Upper lobe of right lung (tissue), 1 donor: ENCODE results near the gene TSPEAR. TPM values are rescaled to one million over a fixed set of nuclear protein-coding genes. Genes with fewer than 3 reads are reported as not detected.
"Not testable (repeated sequence)": the region's sequence is repeated elsewhere in the genome, so short reads cannot be mapped to it uniquely, and the experiment has no call there.

Experiments
- ATAC-seq: fragments of 200-7000 bp; cut with Tn5 transposase; one replicate; pipeline ENCODE4 v1.9.1; 2020; ENCODE audit warnings: mild to moderate bottlenecking, moderate library complexity
- DNase-seq: peaks from one replicate; pipeline ENCODE4 v3.0.0-alpha.2; 2020
- H3K27ac ChIP-seq: fragments of 200-600 bp; one replicate; pipeline ENCODE4 v1.8.0; 2022
- H3K27me3 ChIP-seq: fragments of 200-600 bp; one replicate; pipeline ENCODE4 v1.8.0; 2022; ENCODE audit warnings: mild to moderate bottlenecking
- H3K36me3 ChIP-seq: fragments of 200-600 bp; one replicate; pipeline ENCODE4 v1.8.0; 2022
- H3K4me1 ChIP-seq: fragments of 200-600 bp; one replicate; pipeline ENCODE4 v1.8.0; 2022
- H3K4me3 ChIP-seq: fragments of 200-600 bp; one replicate; pipeline ENCODE4 v1.8.0; 2022; ENCODE audit warnings: mild to moderate bottlenecking
- H3K9me3 ChIP-seq: fragments of 200-600 bp; one replicate; pipeline ENCODE4 v1.8.0; 2022
- CTCF ChIP-seq: fragments of 200-600 bp; IDR thresholded peaks from one replicate; pipeline ENCODE4 v1.8.0; 2022; ENCODE audit warnings: antibody characterized with exemption
- intact Hi-C: fragments of 100-400 bp; cut with DNase I; formaldehyde crosslinking; loops from one replicate; pipeline ENCODE4 v1.11.0; 2022
- total RNA-seq: library from RNA; stranded (reverse); fragmentation: NEBNext Ultra II Directional; extraction: Animal tissue kit (Norgen Biotek cat#: 25700); gene quantifications from one replicate; pipeline ENCODE4 v1.2.1, GENCODE V29; 2021
- donor health status: DM: no; HTN: yes; CAD: no; lungs with severe emphysema.

Gene TSPEAR
- total RNA-seq, 1 donor from 2014 or later: 0.23 TPM

DNA sequence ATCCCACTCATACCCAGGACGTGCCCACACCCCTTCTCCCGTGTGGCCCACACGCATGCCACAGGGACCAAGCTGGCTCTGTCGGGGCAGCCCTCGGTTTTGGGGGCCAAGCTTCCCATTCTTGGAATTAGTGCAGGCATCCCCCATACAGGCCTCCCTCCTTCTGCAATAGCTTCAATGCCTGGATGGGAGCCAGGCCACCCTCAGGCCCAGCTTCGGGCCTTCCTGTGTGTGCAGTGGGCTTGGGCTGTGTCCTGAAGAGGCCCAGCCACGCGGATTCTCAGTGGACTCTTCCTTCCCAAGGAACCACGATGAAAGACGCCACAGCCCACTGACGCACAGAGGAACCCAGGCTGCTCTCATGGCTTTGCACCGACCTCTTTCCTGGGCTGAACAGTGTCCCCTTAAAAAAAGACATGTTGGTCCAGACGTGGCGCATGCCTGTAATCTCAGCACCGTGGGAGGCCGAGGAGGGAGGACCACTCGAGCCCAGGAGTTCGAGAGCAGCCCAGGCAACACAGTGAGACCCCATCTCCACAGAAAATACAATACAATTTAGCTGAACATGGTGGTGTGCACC is 61.8 kb downstream of the TSPEAR start:
- intact Hi-C loops: no loop called here
- H3K4me1 ChIP-seq: no peaks in the 10 kb centered on the region
- H3K27me3 ChIP-seq: no peaks in the 10 kb centered on the region
- H3K4me3 ChIP-seq: no peak overlapping the region
- H3K27ac ChIP-seq: no peak overlapping the region
- TF ChIP-seq CTCF: no peak
- ATAC-seq (no peak), DNase-seq (no peak)
- no peaks in the 10 kb centered on the region for H3K36me3 ChIP-seq
- peaks cover 6% of the 10 kb centered on the region for H3K9me3 ChIP-seq

- intact Hi-C loops: no loop called here
- no peak overlapping the region for H3K27ac ChIP-seq
- H3K4me3 ChIP-seq: no peak overlapping the region
- H3K4me1 ChIP-seq: no peaks in the 10 kb centered on the region
- no peak for DNase-seq
- TF ChIP-seq CTCF: no peak
- H3K9me3 ChIP-seq: peaks cover 9% of the 10 kb centered on the region
- no peaks in the 10 kb centered on the region for H3K27me3 ChIP-seq
- no peaks in the 10 kb centered on the region for H3K36me3 ChIP-seq
- ATAC-seq: peak; percentile 10
Observed at GRCh38 chr21:44648557-44649311, 62.6 kb downstream of the TSPEAR start.

DNA sequence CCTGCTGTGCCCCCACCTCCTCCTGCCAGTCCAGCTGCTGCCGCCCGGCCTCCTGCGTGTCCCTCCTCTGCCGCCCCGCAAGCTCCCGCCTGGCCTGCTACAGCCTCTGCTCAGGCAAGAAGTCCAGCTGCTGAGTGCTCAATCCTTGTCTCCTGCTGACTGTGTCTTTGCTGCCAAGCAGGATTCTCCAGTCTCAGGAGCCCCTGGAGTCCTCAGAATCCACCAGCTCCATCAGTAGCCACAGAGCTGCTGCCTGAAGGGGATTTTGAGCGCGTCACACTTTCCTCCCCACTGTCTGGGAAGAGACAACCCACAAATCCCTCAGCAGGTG is 64.2 kb downstream of the TSPEAR start:
- DNase-seq (no peak), ATAC-seq (no peak)
- Histone ChIP-seq H3K27ac (no peak overlapping the region), H3K36me3 (no peaks in the 10 kb centered on the region), H3K4me1 (no peaks in the 10 kb centered on the region), H3K9me3 (peaks cover 9% of the 10 kb centered on the region), H3K27me3 (no peaks in the 10 kb centered on the region), H3K4me3 (no peak overlapping the region)
- TF ChIP-seq CTCF: no peak
- intact Hi-C loops: no loop called here

DNA sequence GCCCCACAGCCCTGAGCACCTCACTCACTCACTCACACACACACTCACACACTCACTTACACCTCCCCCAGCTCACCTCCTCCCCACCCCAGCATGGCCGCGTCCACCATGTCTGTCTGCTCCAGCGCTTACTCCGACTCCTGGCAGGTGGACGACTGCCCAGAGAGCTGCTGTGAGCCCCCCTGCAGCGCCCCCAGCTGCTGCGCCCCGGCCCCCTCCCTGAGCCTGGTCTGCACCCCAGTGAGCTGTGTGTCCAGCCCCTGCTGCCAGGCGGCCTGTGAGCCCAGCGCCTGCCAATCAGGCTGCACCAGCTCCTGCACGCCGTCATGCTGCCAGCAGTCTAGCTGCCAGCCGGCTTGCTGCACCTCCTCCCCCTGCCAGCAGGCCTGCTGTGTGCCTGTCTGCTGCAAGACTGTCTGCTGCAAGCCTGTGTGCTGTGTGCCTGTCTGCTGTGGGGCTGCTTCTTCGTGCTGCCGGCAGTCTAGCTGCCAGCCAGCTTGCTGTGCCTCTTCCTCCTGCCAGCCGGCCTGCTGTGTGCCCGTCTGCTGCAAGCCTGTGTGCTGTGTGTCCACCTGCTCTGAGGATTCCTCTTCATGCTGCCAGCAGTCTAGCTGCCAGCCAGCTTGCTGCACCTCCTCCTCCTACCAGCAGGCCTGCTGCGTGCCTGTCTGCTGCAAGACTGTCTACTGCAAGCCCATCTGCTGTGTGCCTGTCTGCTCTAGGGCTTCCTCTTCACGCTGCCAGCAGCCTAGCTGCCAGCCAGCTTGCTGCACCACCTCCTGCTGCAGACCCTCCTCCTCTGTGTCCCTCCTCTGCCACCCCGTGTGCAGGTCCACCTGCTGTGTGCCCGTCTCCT is 64.8 kb downstream of the TSPEAR start, which contains the start of gene KRTAP10-11:
Gene KRTAP10-11, plus strand, starts transcription at position 49 of the 856 bp plus-strand sequence. Its CDS starts 45 bp downstream, at position 94.
- H3K9me3 ChIP-seq, H3K27me3 ChIP-seq, H3K36me3 ChIP-seq, H3K27ac ChIP-seq, intact Hi-C loops, H3K4me3 ChIP-seq, H3K4me1 ChIP-seq, ATAC-seq: not testable (repeated sequence)
- DNase-seq: peak; percentile 48

- Histone ChIP-seq H3K4me1 (no peaks in the 10 kb centered on the region), H3K4me3 (no peak overlapping the region), H3K27ac (no peak overlapping the region), H3K36me3 (no peaks in the 10 kb centered on the region), H3K27me3 (no peaks in the 10 kb centered on the region), H3K9me3 (peaks cover 9% of the 10 kb centered on the region)
- ATAC-seq (no peak), DNase-seq (no peak)
- no peak for TF ChIP-seq CTCF
- intact Hi-C loops: loop anchor here (5.0 kb wide), 1 partner anchor 218 kb away; no protein-coding TSS in a partner anchor
Observed at GRCh38 chr21:44644878-44645277, 66.5 kb downstream of the TSPEAR start.
